ENCODE measurements around the gene SSBP2.

GRCh38 chr5:81428861-81429260 lies 322.0 kb downstream of the SSBP2 start:
- TF ChIP-seq POLR2AphosphoS5 (IDR thresholded peaks at IDR 0.05; ENCODE audit: low read depth) (no peak), SPI1 (IDR thresholded peaks at IDR 0.05; ENCODE audit: borderline replicate concordance, low read depth) (no peak)
- TF ChIP-seq, protein P1, sequence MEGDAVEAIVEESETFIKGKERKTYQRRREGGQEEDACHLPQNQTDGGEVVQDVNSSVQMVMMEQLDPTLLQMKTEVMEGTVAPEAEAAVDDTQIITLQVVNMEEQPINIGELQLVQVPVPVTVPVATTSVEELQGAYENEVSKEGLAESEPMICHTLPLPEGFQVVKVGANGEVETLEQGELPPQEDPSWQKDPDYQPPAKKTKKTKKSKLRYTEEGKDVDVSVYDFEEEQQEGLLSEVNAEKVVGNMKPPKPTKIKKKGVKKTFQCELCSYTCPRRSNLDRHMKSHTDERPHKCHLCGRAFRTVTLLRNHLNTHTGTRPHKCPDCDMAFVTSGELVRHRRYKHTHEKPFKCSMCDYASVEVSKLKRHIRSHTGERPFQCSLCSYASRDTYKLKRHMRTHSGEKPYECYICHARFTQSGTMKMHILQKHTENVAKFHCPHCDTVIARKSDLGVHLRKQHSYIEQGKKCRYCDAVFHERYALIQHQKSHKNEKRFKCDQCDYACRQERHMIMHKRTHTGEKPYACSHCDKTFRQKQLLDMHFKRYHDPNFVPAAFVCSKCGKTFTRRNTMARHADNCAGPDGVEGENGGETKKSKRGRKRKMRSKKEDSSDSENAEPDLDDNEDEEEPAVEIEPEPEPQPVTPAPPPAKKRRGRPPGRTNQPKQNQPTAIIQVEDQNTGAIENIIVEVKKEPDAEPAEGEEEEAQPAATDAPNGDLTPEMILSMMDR (IDR thresholded peaks at IDR 0.05; ENCODE audit: insufficient read depth, low read length) = no peak
- TF ChIP-seq, protein P2, sequence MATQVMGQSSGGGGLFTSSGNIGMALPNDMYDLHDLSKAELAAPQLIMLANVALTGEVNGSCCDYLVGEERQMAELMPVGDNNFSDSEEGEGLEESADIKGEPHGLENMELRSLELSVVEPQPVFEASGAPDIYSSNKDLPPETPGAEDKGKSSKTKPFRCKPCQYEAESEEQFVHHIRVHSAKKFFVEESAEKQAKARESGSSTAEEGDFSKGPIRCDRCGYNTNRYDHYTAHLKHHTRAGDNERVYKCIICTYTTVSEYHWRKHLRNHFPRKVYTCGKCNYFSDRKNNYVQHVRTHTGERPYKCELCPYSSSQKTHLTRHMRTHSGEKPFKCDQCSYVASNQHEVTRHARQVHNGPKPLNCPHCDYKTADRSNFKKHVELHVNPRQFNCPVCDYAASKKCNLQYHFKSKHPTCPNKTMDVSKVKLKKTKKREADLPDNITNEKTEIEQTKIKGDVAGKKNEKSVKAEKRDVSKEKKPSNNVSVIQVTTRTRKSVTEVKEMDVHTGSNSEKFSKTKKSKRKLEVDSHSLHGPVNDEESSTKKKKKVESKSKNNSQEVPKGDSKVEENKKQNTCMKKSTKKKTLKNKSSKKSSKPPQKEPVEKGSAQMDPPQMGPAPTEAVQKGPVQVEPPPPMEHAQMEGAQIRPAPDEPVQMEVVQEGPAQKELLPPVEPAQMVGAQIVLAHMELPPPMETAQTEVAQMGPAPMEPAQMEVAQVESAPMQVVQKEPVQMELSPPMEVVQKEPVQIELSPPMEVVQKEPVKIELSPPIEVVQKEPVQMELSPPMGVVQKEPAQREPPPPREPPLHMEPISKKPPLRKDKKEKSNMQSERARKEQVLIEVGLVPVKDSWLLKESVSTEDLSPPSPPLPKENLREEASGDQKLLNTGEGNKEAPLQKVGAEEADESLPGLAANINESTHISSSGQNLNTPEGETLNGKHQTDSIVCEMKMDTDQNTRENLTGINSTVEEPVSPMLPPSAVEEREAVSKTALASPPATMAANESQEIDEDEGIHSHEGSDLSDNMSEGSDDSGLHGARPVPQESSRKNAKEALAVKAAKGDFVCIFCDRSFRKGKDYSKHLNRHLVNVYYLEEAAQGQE (IDR thresholded peaks at IDR 0.05; ENCODE audit: insufficient replicate concordance, low read depth) = no peak

Measured in HL-60 (cell line).